Ovary (tissue), 9 donors: ENCODE results near the gene ARFRP1. TPM values are rescaled to one million over a fixed set of nuclear protein-coding genes. Genes with fewer than 3 reads are reported as not detected.

Experiments used
- DNase-seq, 5 donors: peaks; one replicate each; pipeline ENCODE4 v3.0.0-alpha.2; 2019 to 2020
- H3K27ac ChIP-seq, 2 donors: fragments of 200-600 bp; one replicate each; pipeline versions ENCODE4 v1.5.1 to v1.8.0; 2019 to 2022
- H3K27me3 ChIP-seq: fragments of 200-600 bp; one replicate; pipeline ENCODE4 v1.8.0; 2022
- H3K36me3 ChIP-seq: fragments of 200-600 bp; sonication (generic); one replicate; pipeline ENCODE4 v1.5.1; 2019
- H3K4me1 ChIP-seq: one replicate; pipeline ENCODE4 v1.8.1; 2013; ENCODE audit warnings: mild to moderate bottlenecking, moderate library complexity; ENCODE audit not compliant: insufficient read depth
- H3K4me3 ChIP-seq: fragments of 200-600 bp; sonication (generic); one replicate; pipeline ENCODE4 v1.5.1; 2017
- H3K9me3 ChIP-seq, 2 donors: fragments of 200-600 bp in 1 of 2; sonication (generic) in 1 of 2; one replicate each; pipeline versions ENCODE4 v1.5.1 to v1.8.1; 2013 to 2019; ENCODE audit warnings: mild to moderate bottlenecking in 1 of 2, moderate library complexity in 1 of 2
- EP300 ChIP-seq: sonication (generic); formaldehyde crosslinking; IDR thresholded peaks from one replicate; pipeline ENCODE4 v1.6.1; 2017; ENCODE audit warnings: antibody characterized with exemption
- POLR2A ChIP-seq: fragments of 450-650 bp; IDR thresholded peaks from one replicate; pipeline ENCODE4 v1.6.1; 2017; ENCODE audit warnings: antibody characterized with exemption, mild to moderate bottlenecking, moderate library complexity
- WGBS, 3 donors: extraction: QIAGEN DNeasy Blood & Tissue Kit in 1 of 3; methylation state at CpG; one replicate each; pipeline versions ENCODE4 v1.1.5 to v1.1.7; 2013 to 2017; 5-methylcytosine and 5-hydroxymethylcytosine counted together
- intact Hi-C, 4 donors: fragments of 100-400 bp; cut with DNase I; formaldehyde crosslinking; loops; one replicate each; pipeline versions ENCODE4 v1.11.0 to v1.15.1; 2022 to 2023
- polyA plus RNA-seq, 2 donors: library from polyadenylated mRNA; stranded (reverse); fragments of 200-250 nt in 1 of 2; fragments of 350-450 nt in 1 of 2; fragmentation: Illumina TruSeq in 1 of 2; extraction: RNeasy Lipid Tissue Mini Kit (QIAGEN cat#74804) in 1 of 2; gene quantifications; one replicate each; pipeline ENCODE4 v1.2.3, GENCODE V29; 2013 to 2014
- total RNA-seq, 7 donors: library from RNA; depleted of rRNA in 2 of 7; stranded (reverse); fragments of >200 nt in 2 of 7; fragmentation: NEBNext Ultra II Directional in 3 of 7; extraction: Animal tissue kit (Norgen Biotek cat#: 25700) in 3 of 7; gene quantifications; one replicate each; pipeline versions ENCODE4 v1.1.0 to v1.2.4, GENCODE V29; 2016 to 2023
- TF ChIP-seq, protein P1 (sequence below), 3 donors: fragments of 450-650 bp in 2 of 3; fragments of 200-600 bp in 1 of 3; IDR thresholded peaks; one replicate each; pipeline versions ENCODE4 v1.5.1 to v1.8.0; 2016 to 2022; ENCODE audit warnings: antibody characterized with exemption in 3 of 3, mild to moderate bottlenecking in 1 of 3
- donor health status: DM: no; HTN: no; CAD: no; lungs with moderate emphysema.
- donor health status: DM: no; HTN: no; CAD: no.
- donor health status: Bipolar disorder and iron deficiency.
- donor health status: DM: yes; HTN: yes; CAD: no.
- donor health status: DM: no; HTN: no; CAD: no.
- donor health status: DM: yes; HTN: yes; CAD: no.

The ARFRP1 gene
- total and polyA plus RNA-seq, 9 donors, result 15.3 to 59.5 (median 47.2) TPM

DNA sequence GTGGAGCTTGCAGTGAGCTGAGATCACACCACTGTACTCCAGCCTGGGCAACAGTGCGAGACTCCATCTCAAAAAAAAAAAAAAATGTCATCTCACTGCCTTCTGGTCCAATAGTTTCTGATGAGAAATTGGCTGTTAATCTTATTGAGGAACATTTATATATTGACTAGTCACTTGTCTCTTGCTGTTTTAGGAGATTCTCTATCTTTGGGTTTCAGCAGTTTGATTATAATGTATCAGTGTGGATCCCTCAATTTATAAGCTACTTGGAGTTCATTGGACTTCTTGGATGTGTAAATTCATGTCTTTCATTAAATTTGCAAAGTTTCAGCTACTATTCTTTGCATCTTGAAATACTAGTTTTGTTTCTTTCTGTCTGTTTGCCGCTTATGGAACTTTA lies 11.2 kb upstream of the ARFRP1 start:
- WGBS, 3 donors, result 98 to 99% (median 98%) methylated on average over 2 of the region's 2 CpGs
- Histone ChIP-seq H3K27me3 (no peaks in the 10 kb centered on the region), H3K36me3 (no peaks in the 10 kb centered on the region), H3K4me3 (no peak overlapping the region), H3K27ac (no peak overlapping the region), H3K9me3 (peaks cover 0 to 3% of the 10 kb centered on the region in 2 donors), H3K4me1 (no peaks in the 10 kb centered on the region)
- TF ChIP-seq, protein P1, sequence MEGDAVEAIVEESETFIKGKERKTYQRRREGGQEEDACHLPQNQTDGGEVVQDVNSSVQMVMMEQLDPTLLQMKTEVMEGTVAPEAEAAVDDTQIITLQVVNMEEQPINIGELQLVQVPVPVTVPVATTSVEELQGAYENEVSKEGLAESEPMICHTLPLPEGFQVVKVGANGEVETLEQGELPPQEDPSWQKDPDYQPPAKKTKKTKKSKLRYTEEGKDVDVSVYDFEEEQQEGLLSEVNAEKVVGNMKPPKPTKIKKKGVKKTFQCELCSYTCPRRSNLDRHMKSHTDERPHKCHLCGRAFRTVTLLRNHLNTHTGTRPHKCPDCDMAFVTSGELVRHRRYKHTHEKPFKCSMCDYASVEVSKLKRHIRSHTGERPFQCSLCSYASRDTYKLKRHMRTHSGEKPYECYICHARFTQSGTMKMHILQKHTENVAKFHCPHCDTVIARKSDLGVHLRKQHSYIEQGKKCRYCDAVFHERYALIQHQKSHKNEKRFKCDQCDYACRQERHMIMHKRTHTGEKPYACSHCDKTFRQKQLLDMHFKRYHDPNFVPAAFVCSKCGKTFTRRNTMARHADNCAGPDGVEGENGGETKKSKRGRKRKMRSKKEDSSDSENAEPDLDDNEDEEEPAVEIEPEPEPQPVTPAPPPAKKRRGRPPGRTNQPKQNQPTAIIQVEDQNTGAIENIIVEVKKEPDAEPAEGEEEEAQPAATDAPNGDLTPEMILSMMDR (IDR thresholded peaks at IDR 0.05), result no peak
- TF ChIP-seq EP300 (no peak), POLR2A (no peak)
- DNase-seq, result no peak
- intact Hi-C loops, result no loop called here

DNA sequence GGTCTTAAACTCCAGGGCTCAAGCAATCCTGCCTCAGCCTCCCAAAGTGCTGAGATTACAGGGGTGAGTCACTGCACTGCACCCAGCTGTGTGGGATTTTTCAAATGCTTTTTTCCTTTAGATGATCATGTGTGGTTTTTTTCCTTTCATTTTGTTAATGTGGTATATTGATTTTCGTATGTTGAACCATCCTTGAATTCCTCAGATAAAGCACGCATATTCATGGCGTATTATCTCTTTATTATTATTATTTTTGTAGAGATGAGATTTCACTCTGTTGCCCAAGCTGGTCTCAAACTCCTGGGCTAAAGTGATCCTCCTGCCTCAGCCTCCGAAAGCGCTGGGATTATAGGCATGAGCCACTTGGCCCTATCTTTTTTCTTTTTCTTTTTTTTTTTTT lies 7.1 kb upstream of the ARFRP1 start:
- H3K4me3 ChIP-seq, result no peak overlapping the region
- H3K4me1 ChIP-seq, result no peaks in the 10 kb centered on the region
- no peaks in the 10 kb centered on the region for H3K27me3 ChIP-seq
- no peak for DNase-seq
- no peak overlapping the region for H3K27ac ChIP-seq
- peaks cover 0 to 3% of the 10 kb centered on the region in 2 donors for H3K9me3 ChIP-seq
- 95 to 96% (median 96%) methylated on average over 5 of the region's 5 CpGs for WGBS, 3 donors
- H3K36me3 ChIP-seq, result peaks cover 2% of the 10 kb centered on the region
- TF ChIP-seq POLR2A, result no peak
- TF ChIP-seq EP300, result no peak
- TF ChIP-seq, protein P1 (IDR thresholded peaks at IDR 0.05), result no peak
- intact Hi-C loops, result no loop called here

DNA sequence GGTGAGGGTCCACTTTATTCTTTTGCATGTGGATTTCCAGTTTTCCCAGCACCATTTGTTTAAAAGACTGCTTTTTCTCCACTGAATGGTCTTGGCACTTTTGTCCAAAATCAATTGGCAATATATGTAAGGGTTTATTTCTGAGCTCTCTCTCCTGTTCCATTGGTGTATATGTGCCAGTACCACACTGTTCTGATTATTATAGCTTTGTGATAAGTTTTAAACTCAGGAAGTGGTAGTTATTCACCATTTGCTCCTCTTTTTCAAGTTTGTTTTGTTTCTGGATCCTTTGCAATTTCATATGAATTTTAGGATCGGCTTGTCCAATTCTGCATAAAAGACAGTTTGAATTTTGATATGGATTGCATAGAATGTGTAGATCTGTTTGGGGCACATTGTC lies 4.4 kb upstream of the ARFRP1 start:
- no peak overlapping the region for H3K27ac ChIP-seq
- peaks cover 4% of the 10 kb centered on the region for H3K4me1 ChIP-seq
- peaks cover 2% of the 10 kb centered on the region for H3K36me3 ChIP-seq
- peaks cover 0 to 3% of the 10 kb centered on the region in 2 donors for H3K9me3 ChIP-seq
- intact Hi-C loops, result no loop called here
- H3K4me3 ChIP-seq, result no peak overlapping the region
- H3K27me3 ChIP-seq, result no peaks in the 10 kb centered on the region
- DNase-seq, result no peak
- TF ChIP-seq POLR2A (no peak), EP300 (no peak)
- TF ChIP-seq, protein P1 (IDR thresholded peaks at IDR 0.05), result no peak
- 97 to 100% (median 98%) methylated on average over 1 of the region's 1 CpG for whole genome bisulfite sequencing, 3 donors

DNA sequence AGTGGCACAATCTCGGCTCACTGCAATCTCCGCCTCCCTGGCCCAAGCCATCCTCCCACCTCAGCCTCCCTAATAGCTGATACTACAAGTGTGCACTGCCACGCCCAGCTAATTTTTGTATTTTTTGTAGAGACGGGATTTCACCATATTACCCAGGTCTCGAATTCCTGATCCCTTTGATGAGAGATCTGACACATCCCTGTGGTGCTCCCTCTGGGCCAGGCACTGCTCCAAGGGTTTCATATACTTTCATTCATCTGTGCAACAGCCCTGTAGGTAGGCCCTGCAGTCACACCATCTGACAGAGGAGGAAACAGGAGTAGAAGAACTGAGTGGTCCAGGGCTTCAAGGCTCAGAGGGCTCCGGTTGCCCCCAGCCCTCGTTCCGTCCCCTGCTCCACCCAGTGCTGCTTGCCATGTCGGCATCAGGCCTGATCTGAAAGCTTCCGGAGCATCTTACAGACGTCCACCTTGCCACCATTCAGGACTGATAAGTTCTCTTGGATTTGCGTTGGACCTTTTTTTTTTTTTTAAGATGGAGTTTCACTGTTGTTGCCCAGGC lies 3.4 kb upstream of the ARFRP1 start:
- Histone ChIP-seq H3K4me1 (peaks cover 8% of the 10 kb centered on the region), H3K4me3 (no peak overlapping the region), H3K36me3 (peaks cover 2% of the 10 kb centered on the region), H3K27ac (no peak overlapping the region), H3K27me3 (no peaks in the 10 kb centered on the region), H3K9me3 (peaks cover 0 to 3% of the 10 kb centered on the region in 2 donors)
- 80 to 82% (median 81%) methylated on average over 12 of the region's 12 CpGs for WGBS, 3 donors
- intact Hi-C loops, result no loop called here
- peak in 1 of 5 donors; percentile 14 for DNase-seq
- TF ChIP-seq, protein P1 (IDR thresholded peaks at IDR 0.05), result no peak
- TF ChIP-seq EP300 (no peak), POLR2A (no peak)
